HepG2 (cell line): ENCODE data around the gene EIF5A. TPM values are rescaled to one million over a fixed set of nuclear protein-coding genes. Genes with fewer than 3 reads are reported as not detected.

Experiments used
- HCFC1 ChIP-seq: fragments of 150-350 bp; IDR thresholded peaks from 2 replicates; pipeline ENCODE4 v1.6.1; 2014; ENCODE audit warnings: low read depth, low read length
- HOXA5 ChIP-seq: sonication (generic); formaldehyde crosslinking; IDR thresholded peaks from 2 replicates; pipeline ENCODE4 v1.4.0; 2020; ENCODE audit warnings: missing genetic modification reagents
- KAT2B ChIP-seq: fragments of 150-350 bp; IDR thresholded peaks from 2 replicates; pipeline ENCODE4 v1.6.1; 2014; ENCODE audit warnings: low read depth, low read length, borderline replicate concordance
- KAT8 ChIP-seq: IDR thresholded peaks from 2 replicates; pipeline ENCODE4 v1.6.1; 2016; ENCODE audit warnings: missing genetic modification reagents, missing compliant biosample characterization
- RXRA ChIP-seq: sonication (generic); formaldehyde crosslinking; IDR thresholded peaks from 2 replicates; pipeline ENCODE4 v1.5.1; 2020; ENCODE audit warnings: missing genetic modification reagents
- SMAD9 ChIP-seq: sonication (generic); formaldehyde crosslinking; IDR thresholded peaks from 2 replicates; pipeline ENCODE4 v1.5.1; 2020; ENCODE audit warnings: mild to moderate bottlenecking, missing genetic modification reagents
- STAT6 ChIP-seq: sonication (generic); formaldehyde crosslinking; IDR thresholded peaks from 2 replicates; pipeline ENCODE4 v1.4.0; 2020; ENCODE audit warnings: missing genetic modification reagents, mild to moderate bottlenecking, borderline replicate concordance
- ZBTB39 ChIP-seq: sonication (generic); formaldehyde crosslinking; IDR thresholded peaks from 2 replicates; pipeline ENCODE4 v1.5.0; 2020; ENCODE audit warnings: missing genetic modification reagents
- ZNF235 ChIP-seq: sonication (generic); formaldehyde crosslinking; IDR thresholded peaks from 2 replicates; pipeline ENCODE4 v1.8.1; 2023; ENCODE audit warnings: mild to moderate bottlenecking, missing genetic modification reagents, borderline replicate concordance
- ZNF253 ChIP-seq: sonication (generic); formaldehyde crosslinking; IDR thresholded peaks from 2 replicates; pipeline ENCODE4 v1.8.0; 2022; ENCODE audit warnings: mild to moderate bottlenecking, missing genetic modification reagents, borderline replicate concordance
- ZNF256 ChIP-seq: sonication (generic); formaldehyde crosslinking; conservative IDR thresholded peaks from 2 replicates; pipeline ENCODE4 v1.4.0; 2020; ENCODE audit warnings: missing genetic modification reagents
- ZNF263 ChIP-seq: sonication (generic); formaldehyde crosslinking; IDR thresholded peaks from 2 replicates; pipeline ENCODE4 v1.4.0; 2020; ENCODE audit warnings: missing genetic modification reagents
- ZNF564 ChIP-seq: sonication (generic); formaldehyde crosslinking; IDR thresholded peaks from 2 replicates; pipeline ENCODE4 v1.8.1; 2023; ENCODE audit warnings: mild to moderate bottlenecking, missing genetic modification reagents
- ZNF770 ChIP-seq: sonication (generic); formaldehyde crosslinking; IDR thresholded peaks from 2 replicates; pipeline ENCODE4 v1.5.0; 2020; ENCODE audit warnings: mild to moderate bottlenecking, missing genetic modification reagents
- ZNF790 ChIP-seq: sonication (generic); formaldehyde crosslinking; IDR thresholded peaks from 2 replicates; pipeline ENCODE4 v1.8.0; 2022; ENCODE audit warnings: missing genetic modification reagents, mild to moderate bottlenecking, borderline replicate concordance
- ZSCAN20 ChIP-seq: sonication (generic); formaldehyde crosslinking; IDR thresholded peaks from 2 replicates; pipeline ENCODE4 v1.4.0; 2020; ENCODE audit warnings: missing genetic modification reagents, mild to moderate bottlenecking, borderline replicate concordance
- polyA plus RNA-seq, 8 experiments: library from polyadenylated mRNA; depleted of rRNA in 3 of 8; stranded (reverse) in 7 of 8; unstranded in 1 of 8; fragments of >200 nt; fragmentation: Illumina TruSeq in 4 of 8; extraction: Trizol in 4 of 8; gene quantifications; 2 replicates each; pipeline versions ENCODE4 v1.2.1 to v1.2.3, GENCODE V29; 2011 to 2016; ENCODE audit warnings: low read depth in 4 of 8, missing spikeins in 1 of 8, mixed read lengths in 1 of 8; ENCODE audit not compliant: insufficient read depth in 1 of 8
- total RNA-seq, 5 experiments: library from RNA; depleted of rRNA; stranded (reverse); fragments of >200 nt; fragmentation: Illumina TruSeq; extraction: Trizol; gene quantifications; 2 replicates each; pipeline ENCODE4 v1.2.3, GENCODE V29; 2016; ENCODE audit warnings: low read depth in 1 of 5

Gene EIF5A
- total and polyA plus RNA-seq, 2 of the 13 experiments (the other 11 are each of a cell fraction or from before 2014, with no cell fraction given) = 319 to 337 TPM

- TF ChIP-seq STAT6 = no peak
- peak; percentile 81; the same call in 1 of the 2 replicates for TF ChIP-seq ZNF235 (CRISPR knock-in tag)
- peak; percentile 33; the same call in 1 of the 2 replicates for TF ChIP-seq KAT8 (CRISPR knock-in tag)
- no peak for TF ChIP-seq ZNF253 (CRISPR knock-in tag)
- peak; percentile 82 for TF ChIP-seq ZNF770 (CRISPR knock-in tag)
- TF ChIP-seq HOXA5 = peak; percentile 77
- TF ChIP-seq ZNF790 (CRISPR knock-in tag) = peak; percentile 59; the same call in 1 of the 2 replicates
- no peak; the same call in 1 of the 2 replicates for TF ChIP-seq RXRA
- TF ChIP-seq ZNF263 (CRISPR knock-in tag) = peak; percentile 51; the same call in 1 of the 2 replicates
- 0 out of 2 replicates have a peak, but pooled peaks have one; percentile 33 for TF ChIP-seq ZNF256 (CRISPR knock-in tag)
- TF ChIP-seq ZNF564 (CRISPR knock-in tag) = peak; percentile 26; the same call in 1 of the 2 replicates
- peak; percentile 27; the same call in 1 of the 2 replicates for TF ChIP-seq HCFC1
- TF ChIP-seq ZBTB39 (CRISPR knock-in tag) = 0 out of 2 replicates have a peak, but pooled peaks have one; percentile 55
- no peak for TF ChIP-seq KAT2B
- TF ChIP-seq ZSCAN20 = peak; percentile 31; the same call in 1 of the 2 replicates
- TF ChIP-seq SMAD9 = no peak
Measured at GRCh38 chr17:7351665-7352502, 44.5 kb downstream of the EIF5A start, which contains the start of gene KCTD11 (continued).
